GM19035 (cell line): ENCODE results near the gene DENND1B.
"Not testable (repeated sequence)": the region's sequence is repeated elsewhere in the genome, so short reads cannot be mapped to it uniquely, and the experiment has no call there.

Experiments used
- ATAC-seq: cut with Tn5 transposase; IDR thresholded peaks from one replicate; pipeline ENCODE4 v1.9.1; 2021; ENCODE audit not compliant: unreplicated experiment

Gene DENND1B

DNA sequence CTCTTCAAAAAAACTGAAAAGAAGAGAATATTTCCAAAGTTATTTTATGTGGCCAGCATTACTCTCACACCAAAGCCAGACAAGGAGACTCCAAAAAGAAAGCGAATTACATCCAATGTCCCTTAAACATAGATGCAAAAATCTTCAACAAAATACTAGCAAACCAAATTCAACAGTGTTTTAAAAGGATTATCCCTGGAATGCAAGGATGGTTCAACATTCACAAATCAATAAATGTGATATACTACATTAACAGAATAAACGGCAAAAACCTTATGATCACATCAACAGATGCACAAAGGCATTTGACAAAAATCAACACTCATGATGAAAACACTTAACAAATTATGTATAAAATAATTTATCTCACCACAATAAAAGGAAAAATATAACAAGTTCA is 207.8 kb downstream of the DENND1B start:
- no peak for ATAC-seq

DNA sequence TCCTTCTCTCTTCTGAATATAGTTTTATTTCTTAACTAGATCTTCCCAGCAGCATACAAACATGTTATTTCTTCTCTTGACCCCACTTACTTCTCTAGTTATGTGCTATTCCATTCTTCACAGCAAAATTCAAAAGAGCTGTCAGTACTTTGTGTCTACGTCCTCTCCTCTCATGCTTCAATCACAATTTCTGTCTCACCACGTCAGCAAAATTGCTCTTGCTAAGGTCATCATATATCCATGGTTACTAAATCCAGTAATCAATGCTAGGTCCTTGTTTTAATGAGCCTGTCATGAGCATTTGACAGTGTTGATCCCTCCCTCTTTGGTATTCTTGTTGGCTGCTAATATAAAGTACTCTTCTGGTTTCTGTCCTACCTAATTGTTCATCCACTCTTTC is 214.2 kb downstream of the DENND1B start:
- ATAC-seq = no peak

GRCh38 chr1:197559655-197560054 is 215.6 kb downstream of the DENND1B start:
- no peak for ATAC-seq

DNA sequence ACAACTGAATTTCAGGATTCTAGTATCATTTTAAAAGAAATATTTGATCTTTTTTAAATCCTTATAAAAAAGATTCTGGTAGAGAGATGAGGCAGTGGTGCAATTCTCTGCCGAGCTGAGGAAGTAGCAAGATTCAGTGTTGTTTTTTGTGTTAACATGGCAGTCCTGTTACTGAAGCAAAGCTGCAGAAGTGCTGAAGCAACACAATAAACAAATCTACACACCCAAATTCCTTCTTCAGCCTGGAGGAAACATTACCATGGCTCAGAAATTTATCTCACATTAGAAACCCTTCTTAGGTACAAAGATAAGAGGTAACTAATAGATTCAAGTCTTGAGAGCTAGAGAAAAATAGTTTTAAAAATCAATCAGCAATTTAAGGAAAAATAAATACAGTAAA is 216.0 kb downstream of the DENND1B start:
- no peak for ATAC-seq

GRCh38 chr1:197557302-197557701 is 218.0 kb downstream of the DENND1B start:
- ATAC-seq = no peak

GRCh38 chr1:197553281-197553680 is 222.0 kb downstream of the DENND1B start:
- no peak for ATAC-seq

- no peak for ATAC-seq
Observed at GRCh38 chr1:197546989-197547388, 228.3 kb downstream of the DENND1B start.

DNA sequence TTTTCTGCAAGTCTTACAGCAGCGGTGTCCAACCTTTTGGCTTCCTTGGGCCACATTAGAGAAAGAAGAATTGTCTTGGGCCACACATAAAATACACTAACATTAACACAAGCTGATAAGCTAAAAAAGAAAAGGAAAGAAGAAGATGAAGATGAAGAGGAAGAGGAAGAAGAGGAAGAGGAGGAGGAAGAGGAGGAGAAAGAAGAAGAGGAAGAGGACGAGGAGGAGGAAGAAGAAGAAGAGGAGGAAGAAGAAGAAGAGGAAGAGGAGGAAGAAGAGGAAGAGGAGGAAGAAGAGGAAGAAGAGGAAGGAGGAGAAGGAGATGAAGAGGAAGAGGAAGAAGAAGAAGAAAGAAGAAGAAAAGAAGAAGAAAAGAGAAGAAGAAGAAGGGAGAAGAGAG is 230.7 kb downstream of the DENND1B start:
- no peak for ATAC-seq

GRCh38 chr1:197544130-197544529 is 231.2 kb downstream of the DENND1B start:
- no peak for ATAC-seq

GRCh38 chr1:197541411-197541810 is 233.9 kb downstream of the DENND1B start:
- no peak for ATAC-seq

GRCh38 chr1:197526736-197527371 is 248.4 kb downstream of the DENND1B start:
- ATAC-seq = no peak

- peak; percentile 62 for ATAC-seq
Observed at GRCh38 chr1:197521118-197521739, 254.1 kb downstream of the DENND1B start.

- peak; percentile 54 for ATAC-seq
Observed at GRCh38 chr1:197519741-197520334, 255.4 kb downstream of the DENND1B start.

DNA sequence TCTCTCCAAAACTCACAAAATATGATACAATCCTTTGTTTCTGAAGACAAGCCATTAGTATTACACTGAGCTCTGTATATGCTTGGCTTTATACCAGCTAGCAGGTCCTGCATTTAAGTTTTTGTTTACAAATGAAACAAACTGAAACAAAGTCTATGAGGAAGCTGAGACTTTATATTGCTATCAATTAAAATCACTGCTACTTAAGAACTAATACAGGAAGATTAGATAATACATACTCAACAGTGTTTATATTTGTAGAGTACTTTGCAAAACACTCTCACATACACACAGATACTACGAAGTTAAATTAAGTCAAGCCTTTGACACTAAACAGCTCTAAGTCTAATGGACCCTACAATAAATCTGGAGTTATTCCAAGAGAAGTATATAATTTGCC is 259.9 kb downstream of the DENND1B start:
- no peak for ATAC-seq

- ATAC-seq = no peak
Observed at GRCh38 chr1:197510691-197511378, 264.4 kb downstream of the DENND1B start.

DNA sequence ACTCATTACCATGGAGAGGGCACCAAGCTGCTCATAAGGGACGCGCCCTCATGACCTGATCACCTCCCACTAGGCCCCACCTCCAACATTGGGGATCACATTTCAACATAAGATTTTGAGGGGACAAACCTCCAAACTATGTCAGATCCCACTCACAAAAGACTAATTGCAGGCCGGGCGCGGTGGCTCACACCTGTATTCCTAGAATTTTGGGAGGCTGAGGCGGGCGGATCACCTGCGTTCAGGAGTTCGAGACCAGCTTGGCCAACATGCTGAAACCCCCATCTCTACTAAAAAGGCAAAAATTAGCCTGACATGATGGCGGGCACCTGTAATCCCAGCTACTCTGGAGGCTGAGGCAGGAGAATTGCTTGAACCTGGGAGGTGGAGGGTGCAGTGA is 278.6 kb downstream of the DENND1B start:
- no peak for ATAC-seq

- ATAC-seq = not testable (repeated sequence)
Observed at GRCh38 chr1:197491505-197491904, 283.8 kb downstream of the DENND1B start.

- ATAC-seq = no peak
Observed at GRCh38 chr1:197486946-197487345, 288.3 kb downstream of the DENND1B start.

- ATAC-seq = no peak
Observed at GRCh38 chr1:197485790-197486189, 289.5 kb downstream of the DENND1B start.

DNA sequence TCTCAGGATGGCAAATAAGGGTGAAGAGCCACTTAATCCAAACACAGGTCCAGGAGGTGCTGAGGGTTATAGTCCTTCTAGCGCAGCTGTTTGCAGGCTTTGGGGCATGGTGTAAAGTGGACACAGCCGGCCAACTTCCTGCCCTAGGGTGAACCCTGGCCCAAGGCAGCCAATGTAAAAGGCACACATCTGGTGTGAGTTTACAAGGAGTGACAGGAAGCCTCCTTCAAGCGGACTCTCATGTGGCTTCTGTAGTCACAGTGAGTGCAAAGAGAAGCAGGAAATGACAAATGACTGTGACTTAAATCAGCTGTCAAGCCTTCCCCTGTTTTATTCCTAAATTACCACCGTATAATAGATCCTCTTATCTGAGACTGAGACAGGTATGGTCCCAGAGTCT is 294.2 kb downstream of the DENND1B start:
- ATAC-seq = peak; percentile 44

DNA sequence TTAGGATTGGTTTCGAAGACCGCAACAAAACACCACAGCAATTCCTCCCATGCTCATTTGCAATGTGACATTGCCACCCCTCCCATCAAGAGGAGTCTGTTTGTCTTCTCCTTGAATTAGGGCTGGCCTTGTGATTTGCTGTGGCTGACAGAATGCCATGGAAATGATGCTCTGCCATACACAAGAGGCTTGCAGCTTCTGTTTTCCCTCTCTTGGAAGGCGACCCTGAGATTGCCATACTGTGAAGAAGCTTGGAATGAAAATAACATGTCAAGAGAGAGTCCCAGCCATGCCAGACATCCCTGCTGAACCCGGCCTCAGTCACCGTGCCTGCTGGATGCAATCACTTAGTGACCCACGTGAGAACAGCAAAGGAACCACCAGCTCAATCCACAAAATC is 294.8 kb downstream of the DENND1B start:
- ATAC-seq = no peak

- no peak for ATAC-seq
Observed at GRCh38 chr1:197472141-197472540, 303.1 kb downstream of the DENND1B start.
